GM19463 (cell line): ENCODE measurements around the gene ANKIB1.

Experiments used
- ATAC-seq: cut with Tn5 transposase; IDR thresholded peaks from one replicate; pipeline ENCODE4 v1.9.1; 2021; ENCODE audit warnings: mild to moderate bottlenecking, moderate library complexity; ENCODE audit not compliant: unreplicated experiment

The ANKIB1 gene

GRCh38 chr7:92266415-92267241, 20.9 kb downstream of the ANKIB1 start:
- no peak for ATAC-seq

- no peak for ATAC-seq
These were observed 23.1 kb downstream of the ANKIB1 start for GRCh38 chr7:92268921-92269320.

- no peak for ATAC-seq
These were observed 29.6 kb downstream of the ANKIB1 start for GRCh38 chr7:92275327-92275726.

- ATAC-seq, result peak; percentile 93
These were observed 30.7 kb downstream of the ANKIB1 start for GRCh38 chr7:92276460-92276864.

- no peak for ATAC-seq
These were observed 33.7 kb downstream of the ANKIB1 start for GRCh38 chr7:92279396-92280031.

- no peak for ATAC-seq
These were observed 35.3 kb downstream of the ANKIB1 start for GRCh38 chr7:92281031-92281430.

GRCh38 chr7:92282221-92282814, 36.5 kb downstream of the ANKIB1 start:
- no peak for ATAC-seq

- ATAC-seq, result no peak
These were observed 37.2 kb downstream of the ANKIB1 start for GRCh38 chr7:92282930-92283329.

GRCh38 chr7:92289321-92289720, 43.5 kb downstream of the ANKIB1 start:
- ATAC-seq, result no peak

- ATAC-seq, result peak; percentile 43
These were observed 47.2 kb downstream of the ANKIB1 start for GRCh38 chr7:92292981-92293380.

GRCh38 chr7:92293896-92294590, 48.3 kb downstream of the ANKIB1 start:
- no peak for ATAC-seq

GRCh38 chr7:92295391-92295790, 49.6 kb downstream of the ANKIB1 start:
- ATAC-seq, result no peak

- ATAC-seq, result no peak
These were observed 50.5 kb downstream of the ANKIB1 start for GRCh38 chr7:92296235-92296634.

GRCh38 chr7:92296880-92297445, 51.2 kb downstream of the ANKIB1 start:
- no peak for ATAC-seq

GRCh38 chr7:92297736-92298135, 52.0 kb downstream of the ANKIB1 start:
- ATAC-seq, result no peak

GRCh38 chr7:92303761-92304160, 58.0 kb downstream of the ANKIB1 start:
- no peak for ATAC-seq

GRCh38 chr7:92304406-92304893, 58.7 kb downstream of the ANKIB1 start:
- ATAC-seq, result no peak

- no peak for ATAC-seq
These were observed 60.4 kb downstream of the ANKIB1 start for GRCh38 chr7:92306153-92306552.

- no peak for ATAC-seq
These were observed 67.3 kb downstream of the ANKIB1 start for GRCh38 chr7:92313055-92313454.

GRCh38 chr7:92319243-92319642, 73.5 kb downstream of the ANKIB1 start:
- ATAC-seq, result no peak

GRCh38 chr7:92325173-92325572, 79.4 kb downstream of the ANKIB1 start:
- no peak for ATAC-seq
